ENCODE results near the gene PDAP1.
"Not testable (repeated sequence)": the region's sequence is repeated elsewhere in the genome, so short reads cannot be mapped to it uniquely, and the experiment has no call there.

Gene PDAP1

DNA sequence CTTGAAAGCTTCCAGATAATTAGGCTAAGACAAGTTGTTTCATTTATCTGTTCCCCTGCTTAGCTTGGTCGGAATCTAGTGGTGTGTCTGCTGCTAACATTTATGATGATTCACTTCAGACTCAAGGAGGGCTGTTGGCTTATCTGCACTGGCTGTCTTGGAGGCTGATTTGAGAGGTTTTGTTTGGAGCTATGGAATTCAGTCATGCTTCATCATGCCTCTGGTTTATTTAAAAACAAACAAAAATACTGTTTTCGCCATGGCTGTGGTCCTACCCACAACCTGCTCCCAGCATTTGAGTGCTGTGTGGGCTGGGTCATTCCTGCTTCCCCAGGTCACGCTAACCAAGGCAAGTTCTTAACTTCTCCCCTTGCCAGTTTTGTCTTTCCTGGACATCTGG lies 45.6 kb downstream of the PDAP1 start:
- no peak for TF ChIP-seq CTCF (IDR thresholded peaks at IDR 0.05; ENCODE audit: insufficient read depth, low read length, missing control alignments)
- H3K4me3 ChIP-seq (ENCODE audit: low read depth, low read length) = no peak overlapping the region
- peak; percentile 61 for DNase-seq (ENCODE audit: low read depth, low spot score)
- CTCF ChIA-PET = interaction anchor here (1.9 kb wide), 1 partner anchor 52 kb away, joined by 5 read pairs; no protein-coding TSS in a partner anchor
- POLR2A ChIA-PET = interaction anchor here (1.2 kb wide), 1 partner anchor 13 kb away, joined by 4 read pairs; no protein-coding TSS in a partner anchor

GRCh38 chr7:99359465-99360154 lies 48.8 kb downstream of the PDAP1 start:
- no peak for TF ChIP-seq CTCF (IDR thresholded peaks at IDR 0.05; ENCODE audit: insufficient read depth, low read length, missing control alignments)
- ChIA-PET CTCF (interaction anchor here (0.7 kb wide), 2 partner anchors 11 to 35 kb away, joined by 3 to 4 read pairs; no protein-coding TSS in a partner anchor), POLR2A (interaction anchor here (1.0 to 1.6 kb wide), 2 partner anchors 16 to 49 kb away, joined by 3 to 4 read pairs; partner anchors contain the start of genes BUD31 and PDAP1)
- H3K4me3 ChIP-seq (ENCODE audit: low read depth, low read length) = no peak overlapping the region
- DNase-seq (ENCODE audit: low read depth, low spot score) = no peak

- H3K4me3 ChIP-seq (ENCODE audit: low read depth, low read length); DNase-seq (ENCODE audit: low read depth, low spot score); POLR2A ChIA-PET: not testable (repeated sequence)
- CTCF ChIA-PET = interaction anchor here (0.7 kb wide), 1 partner anchor 36 kb away, joined by 3 read pairs; no protein-coding TSS in a partner anchor
Measured at GRCh38 chr7:99358521-99358920, 49.9 kb downstream of the PDAP1 start.

GRCh38 chr7:99357701-99358490 lies 50.5 kb downstream of the PDAP1 start:
- ChIA-PET CTCF (no interaction called here), POLR2A (no interaction called here)
- no peak overlapping the region for H3K4me3 ChIP-seq (ENCODE audit: low read depth, low read length)
- no peak for DNase-seq (ENCODE audit: low read depth, low spot score)
- TF ChIP-seq CTCF (IDR thresholded peaks at IDR 0.05; ENCODE audit: insufficient read depth, low read length, missing control alignments) = no peak

GRCh38 chr7:99355098-99355497 lies 53.3 kb downstream of the PDAP1 start:
- TF ChIP-seq CTCF (IDR thresholded peaks at IDR 0.05; ENCODE audit: insufficient read depth, low read length, missing control alignments) = no peak
- H3K4me3 ChIP-seq (ENCODE audit: low read depth, low read length) = no peak overlapping the region
- DNase-seq (ENCODE audit: low read depth, low spot score) = no peak
- POLR2A ChIA-PET = no interaction called here
- CTCF ChIA-PET = no interaction called here

DNA sequence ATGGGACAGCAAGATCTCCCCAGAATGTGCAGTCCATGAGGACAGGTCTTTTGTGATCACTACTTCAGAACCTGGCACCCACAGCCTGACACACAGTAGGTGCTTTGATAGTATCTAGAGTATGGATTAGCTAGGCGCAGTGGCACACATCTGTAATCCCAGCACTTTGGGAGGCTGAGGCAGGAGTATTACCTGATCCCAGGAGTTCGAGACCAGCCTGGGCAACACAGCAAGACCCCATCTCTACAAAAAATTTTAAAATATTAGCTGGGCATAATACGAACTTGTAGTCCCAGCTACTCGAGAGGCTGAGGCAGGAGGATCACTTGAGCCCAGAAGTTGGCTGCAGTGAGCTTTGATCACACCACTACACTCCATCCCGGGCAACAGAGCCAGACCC lies 56.1 kb downstream of the PDAP1 start:
- ChIA-PET POLR2A (interaction anchor here (0.6 kb wide), 1 partner anchor 8 kb away, joined by 5 read pairs; no protein-coding TSS in a partner anchor), CTCF (interaction anchor here (1.2 kb wide), 1 partner anchor 39 kb away, joined by 3 read pairs; no protein-coding TSS in a partner anchor)
- TF ChIP-seq CTCF (IDR thresholded peaks at IDR 0.05; ENCODE audit: insufficient read depth, low read length, missing control alignments) = no peak
- DNase-seq (ENCODE audit: low read depth, low spot score) = no peak
- no peak overlapping the region for H3K4me3 ChIP-seq (ENCODE audit: low read depth, low read length)

GRCh38 chr7:99350641-99351040 lies 57.8 kb downstream of the PDAP1 start:
- H3K4me3 ChIP-seq (ENCODE audit: low read depth, low read length); POLR2A ChIA-PET; DNase-seq (ENCODE audit: low read depth, low spot score): not testable (repeated sequence)
- CTCF ChIA-PET = interaction anchor here (0.5 to 1.3 kb wide), 3 partner anchors 13 to 38 kb away, joined by 3 to 4 read pairs (median 3); no protein-coding TSS in a partner anchor

Data from AG04449 (cell line).